HL-60 (cell line): Measurements from ENCODE around the gene PLAGL1.

ENCODE experiments used
- DNase-seq, 2 experiments: peaks; one replicate each; pipeline ENCODE4 v3.0.0-alpha.2; 2010 to 2020; ENCODE audit warnings: low read depth in 1 of 2, low spot score in 1 of 2
- H3K27ac ChIP-seq: fragments of 250-450 bp; sonication (Bioruptor Pico); replicated peaks from 2 replicates; pipeline ENCODE4 v1.5.1; 2020; ENCODE audit warnings: mild to moderate bottlenecking, moderate library complexity
- H3K27me3 ChIP-seq: fragments of 250-450 bp; sonication (Bioruptor Pico); 2 replicates; pipeline ENCODE4 v1.5.1; 2021; ENCODE audit warnings: mild to moderate bottlenecking, moderate library complexity; ENCODE audit not compliant: insufficient read depth, poor library complexity, severe bottlenecking
- H3K4me3 ChIP-seq: replicated peaks from 2 replicates; pipeline ENCODE4 v1.5.1; 2011; ENCODE audit warnings: mild to moderate bottlenecking, control low read depth, low read length; ENCODE audit not compliant: insufficient read depth
- GABPA ChIP-seq: IDR thresholded peaks from 2 replicates; pipeline ENCODE4 v1.6.1; 2012; ENCODE audit warnings: low read depth
- POLR2AphosphoS5 ChIP-seq: IDR thresholded peaks from 2 replicates; pipeline ENCODE4 v1.6.1; 2012; ENCODE audit warnings: low read depth
- SPI1 ChIP-seq: IDR thresholded peaks from 2 replicates; pipeline ENCODE4 v1.6.1; 2012; ENCODE audit warnings: low read depth, mild to moderate bottlenecking, borderline replicate concordance
- TF ChIP-seq, protein P1 (sequence below): IDR thresholded peaks from one replicate; pipeline ENCODE4 v1.5.1; 2011; ENCODE audit warnings: low read length, control low read depth, inconsistent platforms; ENCODE audit not compliant: insufficient read depth
- TF ChIP-seq, protein P2 (sequence below): IDR thresholded peaks from 2 replicates; pipeline ENCODE4 v1.6.1; 2012; ENCODE audit warnings: low read depth; ENCODE audit not compliant: insufficient replicate concordance

PLAGL1 gene

DNA sequence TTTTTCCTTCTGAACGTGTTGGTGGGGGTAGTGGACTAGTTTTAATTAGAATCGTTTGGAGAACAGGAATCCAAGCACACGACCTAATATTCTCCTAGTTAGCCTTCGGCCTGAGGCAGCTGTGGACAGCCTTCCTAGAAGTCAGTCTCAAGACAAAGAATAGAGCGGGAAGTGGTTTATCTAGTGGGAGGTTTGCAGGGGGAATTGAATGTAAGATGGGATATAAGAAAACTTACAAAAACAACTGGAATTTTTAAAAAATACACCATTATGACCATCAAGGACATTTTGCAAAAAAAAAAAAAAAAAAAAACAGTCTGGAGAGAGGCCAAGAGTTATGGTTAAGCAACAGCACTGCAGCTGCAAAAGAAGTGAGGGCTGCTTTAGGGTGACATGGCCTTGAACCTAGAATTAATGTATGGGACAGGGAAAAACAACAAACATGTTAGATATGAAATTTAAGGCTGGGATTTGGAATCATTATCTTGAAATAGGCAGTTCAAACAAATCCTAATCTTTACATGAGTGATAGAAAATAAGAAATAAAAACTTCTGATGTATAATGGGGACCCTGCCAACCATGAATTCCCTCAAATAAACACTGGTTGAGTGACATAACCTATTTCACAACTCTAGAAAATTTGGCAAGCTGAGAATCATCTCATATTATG is 40.2 kb downstream of the PLAGL1 start:
- Histone ChIP-seq H3K4me3 (no peak overlapping the region), H3K27me3 (no peaks in the 10 kb centered on the region), H3K27ac (peak overlapping the region; percentile 62)
- DNase-seq: peak; percentile 41 to 48
- TF ChIP-seq GABPA (no peak), SPI1 (no peak), POLR2AphosphoS5 (0 out of 2 replicates have a peak, but pooled peaks have one; percentile 33)
- TF ChIP-seq, protein P1, sequence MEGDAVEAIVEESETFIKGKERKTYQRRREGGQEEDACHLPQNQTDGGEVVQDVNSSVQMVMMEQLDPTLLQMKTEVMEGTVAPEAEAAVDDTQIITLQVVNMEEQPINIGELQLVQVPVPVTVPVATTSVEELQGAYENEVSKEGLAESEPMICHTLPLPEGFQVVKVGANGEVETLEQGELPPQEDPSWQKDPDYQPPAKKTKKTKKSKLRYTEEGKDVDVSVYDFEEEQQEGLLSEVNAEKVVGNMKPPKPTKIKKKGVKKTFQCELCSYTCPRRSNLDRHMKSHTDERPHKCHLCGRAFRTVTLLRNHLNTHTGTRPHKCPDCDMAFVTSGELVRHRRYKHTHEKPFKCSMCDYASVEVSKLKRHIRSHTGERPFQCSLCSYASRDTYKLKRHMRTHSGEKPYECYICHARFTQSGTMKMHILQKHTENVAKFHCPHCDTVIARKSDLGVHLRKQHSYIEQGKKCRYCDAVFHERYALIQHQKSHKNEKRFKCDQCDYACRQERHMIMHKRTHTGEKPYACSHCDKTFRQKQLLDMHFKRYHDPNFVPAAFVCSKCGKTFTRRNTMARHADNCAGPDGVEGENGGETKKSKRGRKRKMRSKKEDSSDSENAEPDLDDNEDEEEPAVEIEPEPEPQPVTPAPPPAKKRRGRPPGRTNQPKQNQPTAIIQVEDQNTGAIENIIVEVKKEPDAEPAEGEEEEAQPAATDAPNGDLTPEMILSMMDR: no peak

DNA sequence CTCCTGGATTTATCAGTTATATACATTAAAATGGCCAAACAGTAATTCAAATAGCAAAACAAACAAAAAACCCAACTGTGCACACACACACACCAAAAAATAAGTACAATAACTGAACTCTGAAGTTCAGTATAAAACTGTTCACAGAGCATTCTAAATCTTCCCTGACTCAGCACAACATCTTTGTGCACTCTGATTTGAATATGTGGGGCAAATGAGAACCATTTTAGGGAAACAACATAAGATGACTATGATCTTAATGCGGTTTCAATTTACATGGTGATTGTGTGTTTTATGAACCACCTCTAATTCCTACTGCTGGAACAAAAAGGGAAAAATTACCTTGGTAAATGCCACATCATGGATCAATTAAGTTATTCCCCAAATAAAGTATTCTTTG is 41.7 kb downstream of the PLAGL1 start:
- Histone ChIP-seq H3K27ac (peak overlapping the region; percentile 57), H3K4me3 (no peak overlapping the region), H3K27me3 (no peaks in the 10 kb centered on the region)
- TF ChIP-seq GABPA: no peak
- TF ChIP-seq SPI1: no peak
- TF ChIP-seq, protein P2, sequence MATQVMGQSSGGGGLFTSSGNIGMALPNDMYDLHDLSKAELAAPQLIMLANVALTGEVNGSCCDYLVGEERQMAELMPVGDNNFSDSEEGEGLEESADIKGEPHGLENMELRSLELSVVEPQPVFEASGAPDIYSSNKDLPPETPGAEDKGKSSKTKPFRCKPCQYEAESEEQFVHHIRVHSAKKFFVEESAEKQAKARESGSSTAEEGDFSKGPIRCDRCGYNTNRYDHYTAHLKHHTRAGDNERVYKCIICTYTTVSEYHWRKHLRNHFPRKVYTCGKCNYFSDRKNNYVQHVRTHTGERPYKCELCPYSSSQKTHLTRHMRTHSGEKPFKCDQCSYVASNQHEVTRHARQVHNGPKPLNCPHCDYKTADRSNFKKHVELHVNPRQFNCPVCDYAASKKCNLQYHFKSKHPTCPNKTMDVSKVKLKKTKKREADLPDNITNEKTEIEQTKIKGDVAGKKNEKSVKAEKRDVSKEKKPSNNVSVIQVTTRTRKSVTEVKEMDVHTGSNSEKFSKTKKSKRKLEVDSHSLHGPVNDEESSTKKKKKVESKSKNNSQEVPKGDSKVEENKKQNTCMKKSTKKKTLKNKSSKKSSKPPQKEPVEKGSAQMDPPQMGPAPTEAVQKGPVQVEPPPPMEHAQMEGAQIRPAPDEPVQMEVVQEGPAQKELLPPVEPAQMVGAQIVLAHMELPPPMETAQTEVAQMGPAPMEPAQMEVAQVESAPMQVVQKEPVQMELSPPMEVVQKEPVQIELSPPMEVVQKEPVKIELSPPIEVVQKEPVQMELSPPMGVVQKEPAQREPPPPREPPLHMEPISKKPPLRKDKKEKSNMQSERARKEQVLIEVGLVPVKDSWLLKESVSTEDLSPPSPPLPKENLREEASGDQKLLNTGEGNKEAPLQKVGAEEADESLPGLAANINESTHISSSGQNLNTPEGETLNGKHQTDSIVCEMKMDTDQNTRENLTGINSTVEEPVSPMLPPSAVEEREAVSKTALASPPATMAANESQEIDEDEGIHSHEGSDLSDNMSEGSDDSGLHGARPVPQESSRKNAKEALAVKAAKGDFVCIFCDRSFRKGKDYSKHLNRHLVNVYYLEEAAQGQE: no peak
- TF ChIP-seq, protein P1: no peak
- no peak for TF ChIP-seq POLR2AphosphoS5
- no peak for DNase-seq

DNA sequence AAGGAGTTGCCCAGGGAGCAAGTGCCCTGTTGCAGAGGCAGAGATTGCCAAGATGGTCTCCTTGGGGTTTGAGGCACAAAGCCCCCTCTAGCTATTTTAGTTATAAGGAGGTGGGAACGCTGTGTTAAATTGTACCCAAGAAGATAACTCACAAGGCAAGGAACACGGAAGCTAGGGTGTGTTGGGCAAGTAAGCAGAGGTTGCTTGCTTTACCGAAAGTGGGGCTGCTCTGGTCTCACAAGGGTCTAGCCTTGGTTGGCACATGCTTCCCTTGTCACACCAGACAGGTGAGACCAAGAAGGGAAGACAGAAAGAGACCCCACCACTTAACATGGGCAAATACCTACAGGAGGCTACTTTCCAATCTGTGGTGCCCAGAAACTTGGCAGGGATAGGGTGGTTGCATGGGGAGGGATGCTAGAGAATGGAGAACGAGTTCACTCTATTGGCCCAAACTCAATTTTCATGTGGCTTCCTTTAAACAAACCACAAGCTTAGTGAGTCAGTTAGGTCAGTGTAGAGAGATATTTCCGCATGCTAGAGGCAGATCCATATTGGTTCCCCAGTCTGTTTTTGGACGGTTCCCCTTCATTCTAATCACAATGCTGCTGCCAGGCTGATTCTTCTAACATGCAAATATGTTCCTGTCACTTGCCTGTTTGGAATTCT is 42.4 kb downstream of the PLAGL1 start:
- no peak overlapping the region for H3K4me3 ChIP-seq
- H3K27ac ChIP-seq: peak overlapping the region; percentile 57
- DNase-seq: peak; percentile 57 to 71
- H3K27me3 ChIP-seq: no peaks in the 10 kb centered on the region
- TF ChIP-seq, protein P1: no peak
- TF ChIP-seq GABPA (no peak), POLR2AphosphoS5 (no peak), SPI1 (no peak)
- TF ChIP-seq, protein P2: no peak
